ENCODE results near the gene SNTB2.

DNA sequence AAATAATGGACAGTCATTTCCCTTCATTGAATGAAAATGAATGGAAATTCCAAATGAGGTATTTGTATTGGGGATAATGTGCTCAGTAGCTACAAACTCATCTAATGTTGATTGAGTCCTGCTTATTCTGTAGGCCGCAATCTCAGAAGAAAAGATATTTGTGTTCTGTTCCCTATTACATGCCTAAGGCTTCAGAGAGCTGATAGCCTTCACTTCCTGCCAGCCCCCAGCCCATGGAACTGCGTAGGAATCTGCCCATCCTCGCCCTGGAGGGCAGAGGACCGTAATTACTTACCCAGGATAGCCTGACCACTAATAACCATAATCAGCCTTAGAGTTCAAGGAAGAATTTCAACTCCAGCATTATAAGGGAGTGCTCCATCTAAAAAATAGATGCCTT lies 17.9 kb upstream of the SNTB2 start:
- TF ChIP-seq CBX3 (IDR thresholded peaks at IDR 0.05; ENCODE audit: borderline replicate concordance, low read depth) (no peak), HDAC6 (IDR thresholded peaks at IDR 0.05; ENCODE audit: unreplicated experiment) (no peak), HCFC1 (IDR thresholded peaks at IDR 0.05; ENCODE audit: low read length) (no peak), NFYA (IDR thresholded peaks at IDR 0.05; ENCODE audit: borderline replicate concordance, low read depth, low read length) (no peak), TCF12 (IDR thresholded peaks at IDR 0.05; ENCODE audit: low read depth, low read length) (no peak), CREB1 (IDR thresholded peaks at IDR 0.05; ENCODE audit: low read depth) (no peak), POLR2A (IDR thresholded peaks at IDR 0.05; ENCODE audit: low read depth, low read length) (no peak), IKZF1 (conservative IDR thresholded peaks at IDR 0.05) (no peak)
- TF ChIP-seq, protein P1, sequence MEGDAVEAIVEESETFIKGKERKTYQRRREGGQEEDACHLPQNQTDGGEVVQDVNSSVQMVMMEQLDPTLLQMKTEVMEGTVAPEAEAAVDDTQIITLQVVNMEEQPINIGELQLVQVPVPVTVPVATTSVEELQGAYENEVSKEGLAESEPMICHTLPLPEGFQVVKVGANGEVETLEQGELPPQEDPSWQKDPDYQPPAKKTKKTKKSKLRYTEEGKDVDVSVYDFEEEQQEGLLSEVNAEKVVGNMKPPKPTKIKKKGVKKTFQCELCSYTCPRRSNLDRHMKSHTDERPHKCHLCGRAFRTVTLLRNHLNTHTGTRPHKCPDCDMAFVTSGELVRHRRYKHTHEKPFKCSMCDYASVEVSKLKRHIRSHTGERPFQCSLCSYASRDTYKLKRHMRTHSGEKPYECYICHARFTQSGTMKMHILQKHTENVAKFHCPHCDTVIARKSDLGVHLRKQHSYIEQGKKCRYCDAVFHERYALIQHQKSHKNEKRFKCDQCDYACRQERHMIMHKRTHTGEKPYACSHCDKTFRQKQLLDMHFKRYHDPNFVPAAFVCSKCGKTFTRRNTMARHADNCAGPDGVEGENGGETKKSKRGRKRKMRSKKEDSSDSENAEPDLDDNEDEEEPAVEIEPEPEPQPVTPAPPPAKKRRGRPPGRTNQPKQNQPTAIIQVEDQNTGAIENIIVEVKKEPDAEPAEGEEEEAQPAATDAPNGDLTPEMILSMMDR (IDR thresholded peaks at IDR 0.05 in 2 of 3, conservative IDR thresholded peaks at IDR 0.05 in 1 of 3; ENCODE audit: control insufficient read depth in 2 of 3, extremely low read depth in 1 of 3, insufficient read depth in 1 of 3, low read depth in 3 of 3, low read length in 3 of 3), result no peak
- TF ChIP-seq, protein P2, sequence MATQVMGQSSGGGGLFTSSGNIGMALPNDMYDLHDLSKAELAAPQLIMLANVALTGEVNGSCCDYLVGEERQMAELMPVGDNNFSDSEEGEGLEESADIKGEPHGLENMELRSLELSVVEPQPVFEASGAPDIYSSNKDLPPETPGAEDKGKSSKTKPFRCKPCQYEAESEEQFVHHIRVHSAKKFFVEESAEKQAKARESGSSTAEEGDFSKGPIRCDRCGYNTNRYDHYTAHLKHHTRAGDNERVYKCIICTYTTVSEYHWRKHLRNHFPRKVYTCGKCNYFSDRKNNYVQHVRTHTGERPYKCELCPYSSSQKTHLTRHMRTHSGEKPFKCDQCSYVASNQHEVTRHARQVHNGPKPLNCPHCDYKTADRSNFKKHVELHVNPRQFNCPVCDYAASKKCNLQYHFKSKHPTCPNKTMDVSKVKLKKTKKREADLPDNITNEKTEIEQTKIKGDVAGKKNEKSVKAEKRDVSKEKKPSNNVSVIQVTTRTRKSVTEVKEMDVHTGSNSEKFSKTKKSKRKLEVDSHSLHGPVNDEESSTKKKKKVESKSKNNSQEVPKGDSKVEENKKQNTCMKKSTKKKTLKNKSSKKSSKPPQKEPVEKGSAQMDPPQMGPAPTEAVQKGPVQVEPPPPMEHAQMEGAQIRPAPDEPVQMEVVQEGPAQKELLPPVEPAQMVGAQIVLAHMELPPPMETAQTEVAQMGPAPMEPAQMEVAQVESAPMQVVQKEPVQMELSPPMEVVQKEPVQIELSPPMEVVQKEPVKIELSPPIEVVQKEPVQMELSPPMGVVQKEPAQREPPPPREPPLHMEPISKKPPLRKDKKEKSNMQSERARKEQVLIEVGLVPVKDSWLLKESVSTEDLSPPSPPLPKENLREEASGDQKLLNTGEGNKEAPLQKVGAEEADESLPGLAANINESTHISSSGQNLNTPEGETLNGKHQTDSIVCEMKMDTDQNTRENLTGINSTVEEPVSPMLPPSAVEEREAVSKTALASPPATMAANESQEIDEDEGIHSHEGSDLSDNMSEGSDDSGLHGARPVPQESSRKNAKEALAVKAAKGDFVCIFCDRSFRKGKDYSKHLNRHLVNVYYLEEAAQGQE (IDR thresholded peaks at IDR 0.05; ENCODE audit: low read depth, low read length), result no peak
- TF ChIP-seq, protein P3, sequence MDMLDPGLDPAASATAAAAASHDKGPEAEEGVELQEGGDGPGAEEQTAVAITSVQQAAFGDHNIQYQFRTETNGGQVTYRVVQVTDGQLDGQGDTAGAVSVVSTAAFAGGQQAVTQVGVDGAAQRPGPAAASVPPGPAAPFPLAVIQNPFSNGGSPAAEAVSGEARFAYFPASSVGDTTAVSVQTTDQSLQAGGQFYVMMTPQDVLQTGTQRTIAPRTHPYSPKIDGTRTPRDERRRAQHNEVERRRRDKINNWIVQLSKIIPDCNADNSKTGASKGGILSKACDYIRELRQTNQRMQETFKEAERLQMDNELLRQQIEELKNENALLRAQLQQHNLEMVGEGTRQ (IDR thresholded peaks at IDR 0.05; ENCODE audit: borderline replicate concordance, low read depth, low read length), result no peak
